ENCODE data around the gene GLDN. TPM values are rescaled to one million over a fixed set of nuclear protein-coding genes. Genes with fewer than 3 reads are reported as not detected.
"Not testable (repeated sequence)": the region's sequence is repeated elsewhere in the genome, so short reads cannot be mapped to it uniquely, and the experiment has no call there.

Gene GLDN
- total and polyA plus RNA-seq, 4 experiments from 2014 or later, result not detected

DNA sequence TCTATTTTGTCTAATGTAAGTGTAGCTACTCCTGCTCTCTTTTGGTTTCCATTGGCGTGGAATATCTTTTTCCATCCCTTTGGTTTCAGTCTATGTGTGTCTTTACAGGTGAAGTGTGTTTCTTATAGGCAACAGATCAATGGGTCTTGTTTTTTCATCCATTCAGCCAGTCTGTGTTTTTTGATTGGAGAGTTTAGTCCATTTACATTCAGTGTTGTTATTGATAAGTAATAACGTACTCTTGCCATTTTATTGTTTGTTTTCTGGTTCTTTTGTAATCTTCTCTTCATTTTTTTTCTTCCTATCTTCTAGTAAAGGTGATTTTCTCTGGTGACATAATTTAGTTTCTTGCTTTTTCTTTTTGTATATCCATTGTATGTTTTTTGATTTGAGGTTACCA lies 97.1 kb downstream of the GLDN start:
- no peak for DNase-seq
- H3K9me3 Mint-ChIP-seq, result peaks cover 0 to 4% (median 0%) of the 10 kb centered on the region in 8 donors
- H3K27me3 Mint-ChIP-seq, result peaks cover 0 to 2% of the 10 kb centered on the region in 2 donors
- Histone ChIP-seq H3K9me3 (ENCODE audit: control insufficient read depth in 1 of 2, low read length in 2 of 2) (no peaks in the 10 kb centered on the region), H3K27me3 (ENCODE audit: insufficient read depth, low read length) (no peaks in the 10 kb centered on the region), H3K27ac (ENCODE audit: low read depth, low read length) (no peak overlapping the region), H3K36me3 (ENCODE audit: insufficient read depth, low read length) (no peaks in the 10 kb centered on the region), H3K4me3 (ENCODE audit: low read length in 2 of 2) (no peak overlapping the region), H3K4me1 (ENCODE audit: insufficient read depth, low read length) (no peaks in the 10 kb centered on the region)
- no peaks in the 10 kb centered on the region for H3K36me3 Mint-ChIP-seq
- CTCF ChIA-PET (ENCODE audit: partially characterized antibody), result no interaction called here
- no peak overlapping the region for H3K4me3 Mint-ChIP-seq
- no peaks in the 10 kb centered on the region for H3K4me1 Mint-ChIP-seq
- H3K27ac Mint-ChIP-seq, result no peak overlapping the region
- intact Hi-C loops (cut with micrococcal nuclease), result no loop called here
- POLR2A ChIA-PET (ENCODE audit: partially characterized antibody), result no interaction called here

DNA sequence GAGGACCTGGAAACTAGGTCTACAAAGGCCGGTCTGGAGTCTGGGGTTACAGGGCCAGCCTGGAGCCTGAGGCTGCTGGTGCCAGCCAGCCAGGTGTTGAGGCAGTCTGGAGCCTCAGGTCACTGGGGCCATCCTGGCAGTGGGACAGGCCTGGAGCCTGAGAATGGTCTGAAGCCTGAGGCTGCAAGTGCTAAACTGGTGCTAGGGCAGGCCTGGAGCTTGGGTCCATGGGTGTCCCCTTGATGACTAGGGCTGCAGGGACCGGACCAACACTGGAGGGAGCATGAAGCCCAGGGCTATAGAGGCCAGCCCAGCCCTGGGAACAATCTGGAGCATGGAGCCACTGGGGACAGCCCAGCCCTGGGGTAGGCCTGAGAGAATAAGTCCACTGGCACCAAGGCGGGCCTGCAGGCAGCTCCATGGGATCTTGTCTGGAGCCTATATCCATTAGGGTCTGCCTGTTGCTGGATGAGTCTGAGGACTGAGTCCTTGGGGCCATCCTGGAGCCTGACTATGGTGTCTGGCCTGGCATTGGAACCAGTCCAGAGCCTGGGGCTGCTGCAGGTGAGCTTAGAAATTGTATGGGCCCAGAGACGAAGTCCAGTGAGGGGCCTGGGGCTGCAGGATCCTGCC lies 101.9 kb downstream of the GLDN start:
- no peak for DNase-seq
- H3K27ac Mint-ChIP-seq, result no peak overlapping the region

DNA sequence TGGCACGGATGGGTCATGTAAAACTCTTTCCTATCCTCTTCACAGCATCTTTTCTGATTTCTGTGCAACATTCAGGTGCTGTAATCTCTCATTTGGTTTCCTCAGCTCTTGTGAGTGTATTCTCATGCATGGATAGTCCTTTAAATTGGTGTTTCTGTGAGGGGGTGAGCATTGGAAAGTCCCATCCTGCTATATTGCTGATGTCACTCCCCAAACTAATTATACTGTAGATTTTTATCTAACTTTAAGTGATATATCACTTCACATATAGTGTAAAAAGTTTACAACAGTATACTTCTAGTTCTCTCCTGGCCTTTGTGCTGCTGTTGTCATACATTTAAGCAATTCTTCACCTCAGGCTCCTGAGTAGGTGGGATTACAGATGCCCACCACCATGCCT lies 102.7 kb downstream of the GLDN start:
- Histone ChIP-seq H3K36me3 (ENCODE audit: insufficient read depth, low read length) (no peaks in the 10 kb centered on the region), H3K4me3 (ENCODE audit: low read length in 2 of 2) (no peak overlapping the region), H3K27ac (ENCODE audit: low read depth, low read length) (no peak overlapping the region), H3K9me3 (ENCODE audit: control insufficient read depth in 1 of 2, low read length in 2 of 2) (no peaks in the 10 kb centered on the region), H3K4me1 (ENCODE audit: insufficient read depth, low read length) (no peaks in the 10 kb centered on the region), H3K27me3 (ENCODE audit: insufficient read depth, low read length) (no peaks in the 10 kb centered on the region)
- no peak overlapping the region for H3K4me3 Mint-ChIP-seq
- intact Hi-C loops (cut with micrococcal nuclease), result no loop called here
- CTCF ChIA-PET (ENCODE audit: partially characterized antibody), result no interaction called here
- DNase-seq, result no peak
- H3K9me3 Mint-ChIP-seq, result peaks cover 0 to 2% (median 0%) of the 10 kb centered on the region in 8 donors
- H3K36me3 Mint-ChIP-seq, result peaks cover under 1 to 2% of the 10 kb centered on the region in 2 donors
- POLR2A ChIA-PET (ENCODE audit: partially characterized antibody), result no interaction called here
- H3K27ac Mint-ChIP-seq, result no peak overlapping the region
- no peaks in the 10 kb centered on the region for H3K4me1 Mint-ChIP-seq
- peaks cover 0 to 1% of the 10 kb centered on the region in 2 donors for H3K27me3 Mint-ChIP-seq

More for the DNA sequence above, 101.9 kb downstream of the GLDN start:
- H3K4me1 ChIP-seq (ENCODE audit: insufficient read depth, low read length), result no peaks in the 10 kb centered on the region
- no peaks in the 10 kb centered on the region for H3K36me3 ChIP-seq (ENCODE audit: insufficient read depth, low read length)
- H3K27me3 Mint-ChIP-seq, result peaks cover 0 to 1% of the 10 kb centered on the region in 2 donors
- H3K4me3 ChIP-seq (ENCODE audit: low read length in 2 of 2), result no peak overlapping the region
- no peaks in the 10 kb centered on the region for H3K9me3 ChIP-seq (ENCODE audit: control insufficient read depth in 1 of 2, low read length in 2 of 2)
- CTCF ChIA-PET (ENCODE audit: partially characterized antibody), result no interaction called here
- peaks cover 0 to 2% (median 0%) of the 10 kb centered on the region in 8 donors for H3K9me3 Mint-ChIP-seq
- no peak overlapping the region for H3K27ac ChIP-seq (ENCODE audit: low read depth, low read length)
- H3K27me3 ChIP-seq (ENCODE audit: insufficient read depth, low read length), result no peaks in the 10 kb centered on the region
- intact Hi-C loops (cut with micrococcal nuclease), result no loop called here
- POLR2A ChIA-PET (ENCODE audit: partially characterized antibody), result no interaction called here
- H3K4me3 Mint-ChIP-seq, result no peak overlapping the region
- H3K4me1 Mint-ChIP-seq, result no peaks in the 10 kb centered on the region
- H3K36me3 Mint-ChIP-seq, result peaks cover 0 to 2% of the 10 kb centered on the region in 2 donors

DNA sequence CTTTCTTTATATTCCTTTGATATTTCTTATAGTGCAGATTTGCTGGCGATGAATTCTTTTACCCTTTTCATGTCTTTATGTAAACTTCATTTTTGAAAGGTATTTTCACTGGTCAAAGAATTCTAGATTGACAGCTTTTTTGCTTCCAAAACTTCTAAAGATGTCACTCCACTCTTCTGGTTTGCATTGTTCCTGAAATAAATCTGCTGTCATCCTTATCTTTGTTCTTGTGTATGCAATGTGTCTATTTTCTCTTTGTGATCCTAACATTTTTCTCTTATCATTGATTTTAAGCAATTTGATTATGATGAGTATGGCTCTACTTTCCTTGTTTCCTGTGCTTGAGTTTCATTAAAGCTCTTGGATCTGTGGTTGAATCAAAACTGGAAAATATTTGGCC lies 103.4 kb downstream of the GLDN start:
- no peak overlapping the region for H3K4me3 Mint-ChIP-seq
- no peaks in the 10 kb centered on the region for H3K36me3 ChIP-seq (ENCODE audit: insufficient read depth, low read length)
- POLR2A ChIA-PET (ENCODE audit: partially characterized antibody), result no interaction called here
- no peak overlapping the region for H3K27ac Mint-ChIP-seq
- peaks cover 0 to 2% (median 0%) of the 10 kb centered on the region in 8 donors for H3K9me3 Mint-ChIP-seq
- intact Hi-C loops (cut with micrococcal nuclease), result no loop called here
- CTCF ChIA-PET (ENCODE audit: partially characterized antibody), result no interaction called here
- H3K27me3 ChIP-seq (ENCODE audit: insufficient read depth, low read length), result no peaks in the 10 kb centered on the region
- no peaks in the 10 kb centered on the region for H3K9me3 ChIP-seq (ENCODE audit: control insufficient read depth in 1 of 2, low read length in 2 of 2)
- no peaks in the 10 kb centered on the region for H3K4me1 ChIP-seq (ENCODE audit: insufficient read depth, low read length)
- peaks cover 7% of the 10 kb centered on the region in 2 donors for H3K36me3 Mint-ChIP-seq
- DNase-seq, result no peak
- H3K4me1 Mint-ChIP-seq, result no peaks in the 10 kb centered on the region
- H3K27ac ChIP-seq (ENCODE audit: low read depth, low read length), result no peak overlapping the region
- no peak overlapping the region for H3K4me3 ChIP-seq (ENCODE audit: low read length in 2 of 2)
- H3K27me3 Mint-ChIP-seq, result peaks cover 0 to 1% of the 10 kb centered on the region in 2 donors

DNA sequence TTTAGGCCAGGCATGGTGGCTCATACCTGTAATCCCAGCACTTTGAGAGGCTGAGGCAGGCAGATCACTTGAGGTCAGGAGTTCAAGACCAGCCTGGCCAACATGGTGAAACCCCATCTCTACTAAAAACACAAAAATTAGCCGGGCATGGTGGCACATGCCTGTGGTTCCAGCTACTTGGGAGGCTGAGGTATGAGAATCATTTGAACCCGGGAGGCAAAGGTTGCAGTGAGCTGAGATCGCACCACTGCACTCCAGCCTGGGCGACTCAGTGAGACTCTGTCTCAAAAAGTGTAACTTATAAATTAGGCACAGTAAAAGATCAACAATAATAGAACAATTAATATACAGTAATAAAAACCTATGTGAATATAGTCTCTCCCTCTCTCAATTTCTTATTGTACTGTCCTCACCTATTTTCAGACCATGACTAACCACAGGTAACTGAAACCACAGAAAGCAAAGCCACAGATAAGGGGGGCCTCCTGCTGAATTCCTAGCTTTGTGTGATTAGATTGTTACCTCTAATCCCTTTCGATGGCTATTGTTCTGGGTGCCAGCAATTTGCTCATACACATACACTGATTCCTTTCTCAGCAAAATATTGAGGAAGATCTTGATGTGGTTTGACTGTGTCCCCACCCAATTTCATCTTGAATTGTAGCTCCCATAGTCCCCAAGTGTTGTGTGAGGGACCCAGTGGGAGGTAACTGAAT lies 104.7 kb downstream of the GLDN start:
- H3K27ac ChIP-seq (ENCODE audit: low read depth, low read length); H3K4me1 ChIP-seq (ENCODE audit: insufficient read depth, low read length); H3K9me3 ChIP-seq (ENCODE audit: control insufficient read depth in 1 of 2, low read length in 2 of 2); H3K27ac Mint-ChIP-seq; H3K36me3 ChIP-seq (ENCODE audit: insufficient read depth, low read length); DNase-seq; H3K4me1 Mint-ChIP-seq; CTCF ChIA-PET (ENCODE audit: partially characterized antibody); H3K9me3 Mint-ChIP-seq; intact Hi-C loops (cut with micrococcal nuclease); POLR2A ChIA-PET (ENCODE audit: partially characterized antibody); H3K4me3 ChIP-seq (ENCODE audit: low read length in 2 of 2); H3K4me3 Mint-ChIP-seq; H3K27me3 Mint-ChIP-seq; H3K27me3 ChIP-seq (ENCODE audit: insufficient read depth, low read length): not testable (repeated sequence)
- peaks cover 7 to 12% of the 10 kb centered on the region in 2 donors for H3K36me3 Mint-ChIP-seq

DNA sequence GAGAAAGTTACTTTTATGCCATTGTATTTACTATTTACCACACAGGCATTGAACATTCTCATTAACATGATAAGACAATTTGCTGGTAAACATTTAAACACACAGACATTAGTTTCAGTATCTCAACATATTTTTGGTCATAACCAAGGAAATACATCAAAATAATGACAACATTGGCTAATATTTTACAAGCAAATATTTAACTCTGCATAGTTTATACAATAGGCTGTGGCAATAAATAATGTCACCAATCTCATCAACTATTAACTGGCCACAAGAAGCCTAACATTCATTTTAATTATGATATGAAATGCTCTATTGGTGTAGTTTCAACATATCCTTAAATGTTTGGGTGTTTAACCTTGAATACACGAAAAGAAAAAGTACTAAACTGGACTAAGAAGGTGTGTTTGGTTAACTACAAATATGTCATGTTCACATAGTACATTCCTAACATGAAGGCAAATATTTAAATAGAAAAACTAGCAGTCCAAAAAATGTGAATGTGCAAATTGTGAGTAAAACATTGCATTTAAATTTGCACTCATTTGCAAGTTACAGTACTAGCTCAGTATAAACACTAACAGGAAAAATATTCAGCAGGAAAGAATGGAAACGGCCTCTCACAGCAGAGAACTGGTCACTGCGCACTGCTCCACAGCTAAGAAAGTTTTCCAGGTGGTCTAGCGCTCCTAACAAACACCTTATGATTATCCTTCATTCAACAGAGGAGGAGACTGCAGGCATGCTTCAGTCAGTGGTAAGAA lies 106.6 kb downstream of the GLDN start:
- H3K4me1 Mint-ChIP-seq, result no peaks in the 10 kb centered on the region
- Histone ChIP-seq H3K27me3 (ENCODE audit: insufficient read depth, low read length) (no peaks in the 10 kb centered on the region), H3K9me3 (ENCODE audit: control insufficient read depth in 1 of 2, low read length in 2 of 2) (no peaks in the 10 kb centered on the region), H3K36me3 (ENCODE audit: insufficient read depth, low read length) (no peaks in the 10 kb centered on the region), H3K4me1 (ENCODE audit: insufficient read depth, low read length) (no peaks in the 10 kb centered on the region), H3K4me3 (ENCODE audit: low read length in 2 of 2) (no peak overlapping the region), H3K27ac (ENCODE audit: low read depth, low read length) (no peak overlapping the region)
- no peak for DNase-seq
- peaks cover 0 to 1% of the 10 kb centered on the region in 2 donors for H3K27me3 Mint-ChIP-seq
- ChIA-PET POLR2A (ENCODE audit: partially characterized antibody) (no interaction called here), CTCF (ENCODE audit: partially characterized antibody) (no interaction called here)
- peaks cover 0 to 2% (median 0%) of the 10 kb centered on the region in 8 donors for H3K9me3 Mint-ChIP-seq
- no peak overlapping the region for H3K27ac Mint-ChIP-seq
- peaks cover 7 to 12% of the 10 kb centered on the region in 2 donors for H3K36me3 Mint-ChIP-seq
- no peak overlapping the region for H3K4me3 Mint-ChIP-seq
- intact Hi-C loops (cut with micrococcal nuclease), result no loop called here

DNA sequence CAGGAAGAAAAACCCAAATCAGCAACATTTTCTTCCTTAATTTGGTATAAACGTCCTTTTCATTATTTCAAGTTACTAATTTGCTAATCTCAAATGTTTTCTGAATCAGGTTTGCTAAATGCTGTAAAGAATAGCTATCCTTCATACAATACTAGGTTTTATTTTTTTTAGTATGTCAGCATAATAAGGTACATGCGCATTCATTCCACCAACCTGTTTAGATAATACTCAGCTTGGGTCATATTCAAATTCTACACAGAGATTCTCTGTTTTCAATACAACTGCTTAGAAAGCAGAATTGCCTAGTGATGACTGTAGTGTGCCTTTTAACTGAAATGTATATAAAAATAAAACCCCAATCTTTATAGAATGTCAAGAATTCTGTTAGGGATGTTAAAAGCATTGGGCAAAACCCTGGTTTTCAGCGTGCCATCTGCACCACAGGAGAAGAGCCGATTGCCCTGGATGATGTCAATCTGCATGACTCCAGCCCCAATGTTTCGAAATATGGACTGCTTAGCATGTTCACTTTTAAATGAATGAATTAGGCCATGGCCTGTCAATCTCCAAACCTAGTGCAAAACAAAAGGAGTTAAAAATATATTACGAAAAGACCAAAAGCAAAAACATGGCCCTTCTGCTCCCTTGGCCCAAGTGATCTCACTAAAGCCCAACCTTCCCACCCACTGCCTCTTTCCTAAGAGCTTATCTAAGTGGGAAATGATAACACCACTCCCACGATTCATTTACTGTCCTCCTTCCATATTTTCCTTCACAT lies 107.4 kb downstream of the GLDN start:
- peaks cover 0 to 2% (median 0%) of the 10 kb centered on the region in 8 donors for H3K9me3 Mint-ChIP-seq
- ChIA-PET POLR2A (ENCODE audit: partially characterized antibody) (no interaction called here), CTCF (ENCODE audit: partially characterized antibody) (no interaction called here)
- Histone ChIP-seq H3K4me1 (ENCODE audit: insufficient read depth, low read length) (no peaks in the 10 kb centered on the region), H3K9me3 (ENCODE audit: control insufficient read depth in 1 of 2, low read length in 2 of 2) (no peaks in the 10 kb centered on the region), H3K4me3 (ENCODE audit: low read length in 2 of 2) (no peak overlapping the region), H3K36me3 (ENCODE audit: insufficient read depth, low read length) (no peaks in the 10 kb centered on the region), H3K27ac (ENCODE audit: low read depth, low read length) (no peak overlapping the region), H3K27me3 (ENCODE audit: insufficient read depth, low read length) (no peaks in the 10 kb centered on the region)
- no peaks in the 10 kb centered on the region for H3K4me1 Mint-ChIP-seq
- no peak overlapping the region for H3K4me3 Mint-ChIP-seq
- peaks cover 0 to 1% of the 10 kb centered on the region in 2 donors for H3K27me3 Mint-ChIP-seq
- H3K27ac Mint-ChIP-seq, result no peak overlapping the region
- peaks cover 7 to 12% of the 10 kb centered on the region in 2 donors for H3K36me3 Mint-ChIP-seq
- intact Hi-C loops (cut with micrococcal nuclease), result no loop called here
- DNase-seq, result no peak
